Glomerular visceral epithelial cell (primary cell): Measurements from ENCODE around the gene FCN3.
"Not testable (repeated sequence)": the region's sequence is repeated elsewhere in the genome, so short reads cannot be mapped to it uniquely, and the experiment has no call there.

Experiments
- DNase-seq: peaks from one replicate; pipeline ENCODE4 v3.0.0-alpha.2; 2016; ENCODE audit errors: extremely low spot score

Gene FCN3

DNA sequence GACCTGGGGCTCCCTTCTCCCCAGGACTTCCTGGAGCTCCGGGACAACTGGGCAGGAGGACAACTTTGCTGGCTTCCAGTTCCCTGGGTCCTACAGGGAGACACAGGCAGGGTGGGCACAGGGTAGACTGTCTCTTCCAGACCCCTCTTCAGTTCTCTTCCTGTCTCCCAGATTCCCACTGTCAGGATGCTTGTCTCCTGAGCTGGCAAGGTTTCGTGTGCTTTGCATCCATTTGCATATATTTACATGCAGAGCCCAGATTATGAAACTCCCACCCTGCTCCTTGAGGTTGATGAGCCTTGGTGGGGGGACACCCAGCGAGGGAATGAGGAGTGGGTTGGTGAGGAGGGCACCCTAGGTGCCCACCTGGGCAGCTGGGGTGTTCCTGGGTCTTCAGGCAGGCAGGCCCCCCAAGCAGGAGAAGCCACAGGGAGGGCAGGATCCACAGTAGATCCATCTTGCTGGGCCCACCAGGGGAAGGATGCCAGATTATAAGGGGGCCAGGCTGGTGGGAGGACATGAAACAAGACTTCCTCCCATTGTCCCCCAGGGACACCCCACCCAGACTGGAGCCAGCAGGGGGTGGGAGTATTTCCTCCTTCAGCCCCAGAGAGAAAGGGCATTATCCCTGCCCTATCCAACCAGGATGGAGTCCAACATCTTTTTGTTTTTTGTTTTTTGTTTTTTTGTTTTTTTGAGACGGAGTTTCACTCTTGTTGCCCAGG, at the start of gene FCN3:
Gene FCN3 (minus strand): TSS at position 463 of the 725 bp plus-strand sequence. CDS start 6 bp downstream, at position 457.
- DNase-seq = no peak

DNA sequence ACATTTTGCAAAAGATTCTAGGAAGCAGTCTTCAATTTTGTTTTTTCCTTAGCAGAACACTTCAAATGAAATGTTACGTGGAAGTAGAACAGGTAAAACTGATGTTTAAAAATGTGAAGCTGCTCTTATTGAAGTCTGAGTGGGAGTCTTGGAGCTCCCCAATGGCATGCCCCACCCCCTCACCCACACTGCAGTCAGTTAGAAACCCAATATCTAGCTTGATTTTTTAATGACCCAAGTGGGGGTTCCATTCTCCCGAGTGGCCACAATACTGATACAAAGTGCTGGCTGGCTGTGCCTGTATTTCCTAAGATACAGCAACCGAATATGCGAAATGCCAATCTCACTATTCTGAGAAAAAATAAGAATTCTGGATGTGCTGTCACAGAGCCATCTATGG, 49.1 kb upstream of the FCN3 start:
- DNase-seq = no peak

DNA sequence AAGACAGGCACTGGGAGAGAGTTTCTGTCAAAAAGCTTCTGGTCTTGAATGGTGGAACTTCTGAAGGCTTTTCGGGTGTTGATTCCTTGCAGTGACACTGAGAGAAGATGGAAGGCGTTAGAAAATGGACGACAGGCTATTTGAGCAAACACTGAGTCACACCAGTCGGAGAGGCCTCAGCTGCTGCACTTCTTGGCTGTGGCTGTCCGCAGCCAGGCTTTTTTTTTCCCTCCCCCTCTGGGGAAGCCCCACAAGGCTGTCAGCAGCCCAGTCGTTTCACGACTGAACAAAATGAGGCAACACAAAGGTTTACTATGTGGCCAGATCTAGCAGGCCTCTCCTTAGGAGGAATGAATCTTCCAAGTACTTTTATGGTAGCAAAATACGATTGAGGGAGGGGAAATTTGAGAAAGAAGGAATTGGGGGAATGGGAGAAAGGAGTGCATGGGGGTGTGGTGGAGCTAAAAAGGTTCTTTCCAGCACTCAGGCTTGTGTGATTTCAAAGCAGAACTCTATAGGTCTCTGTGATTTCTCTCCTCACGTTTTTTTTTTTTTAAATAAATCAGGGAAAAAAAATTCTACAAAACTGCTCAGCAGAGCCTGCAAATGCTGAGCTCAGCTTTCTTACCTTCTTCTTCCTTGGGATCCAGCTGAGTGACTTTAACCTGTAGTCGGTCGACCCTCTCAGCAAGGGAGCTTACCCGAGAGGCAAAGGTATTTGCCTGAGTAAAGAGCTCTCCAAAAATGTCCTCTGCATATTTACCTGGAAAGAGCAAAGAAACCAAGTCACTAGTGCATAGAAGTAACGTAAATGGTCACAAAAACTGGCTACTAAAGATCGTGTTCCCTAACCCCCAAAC, 43.9 kb upstream of the FCN3 start:
- DNase-seq = peak; percentile 90

GRCh38 chr1:27417713-27418112, 43.1 kb upstream of the FCN3 start:
- no peak for DNase-seq

DNA sequence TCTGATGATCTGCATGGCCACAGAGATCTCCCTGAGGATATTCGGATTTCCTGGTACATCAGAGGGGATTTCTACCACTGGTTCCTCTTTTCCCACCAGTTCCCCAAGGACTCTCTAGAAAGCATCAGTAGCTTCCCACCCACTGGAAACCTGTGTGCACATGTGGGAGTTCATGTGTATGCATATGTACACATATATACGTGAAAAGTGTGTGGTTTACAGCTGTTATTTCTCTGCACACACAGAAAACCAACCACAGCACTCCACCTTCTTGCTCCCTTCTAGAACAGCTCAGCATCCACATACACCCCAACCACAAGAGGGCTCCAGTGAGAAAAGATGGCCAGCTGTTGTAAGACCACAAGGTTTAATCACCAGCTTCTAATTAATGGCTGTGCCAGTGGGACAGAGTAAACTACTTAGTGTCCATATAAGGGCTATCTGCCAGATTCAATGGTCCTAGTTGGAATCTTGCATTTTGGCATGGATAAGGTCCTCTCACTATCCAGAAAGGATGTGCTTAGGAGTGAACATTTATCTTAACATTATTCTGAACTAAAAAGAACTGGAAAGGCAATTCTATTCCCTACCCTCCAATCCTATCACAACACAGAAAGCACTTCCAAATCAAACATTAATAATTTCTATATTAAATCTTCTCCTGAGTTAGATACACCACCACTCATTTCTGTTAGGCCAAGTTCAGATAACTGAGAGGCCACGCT, 41.9 kb upstream of the FCN3 start:
- DNase-seq = peak; percentile 52

DNA sequence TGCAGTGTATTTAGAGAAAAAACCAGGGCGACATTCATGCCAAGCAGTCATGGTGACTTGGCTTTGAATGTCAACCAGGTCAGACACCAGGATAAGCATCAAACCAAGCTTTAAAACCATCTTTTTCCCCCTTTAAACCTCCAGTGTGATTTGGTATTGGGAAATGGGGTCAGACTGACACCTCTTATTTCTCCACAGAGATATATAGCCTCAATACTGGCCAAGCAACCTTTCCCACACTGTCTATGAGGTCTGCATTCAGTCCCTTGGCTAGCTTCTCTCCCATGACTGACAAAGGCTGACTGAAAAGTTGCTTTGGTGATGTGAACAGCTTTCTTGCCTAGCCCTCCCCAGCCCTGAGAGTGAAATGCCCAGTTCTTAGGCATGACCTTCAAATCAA, 39.5 kb upstream of the FCN3 start:
- DNase-seq = no peak

DNA sequence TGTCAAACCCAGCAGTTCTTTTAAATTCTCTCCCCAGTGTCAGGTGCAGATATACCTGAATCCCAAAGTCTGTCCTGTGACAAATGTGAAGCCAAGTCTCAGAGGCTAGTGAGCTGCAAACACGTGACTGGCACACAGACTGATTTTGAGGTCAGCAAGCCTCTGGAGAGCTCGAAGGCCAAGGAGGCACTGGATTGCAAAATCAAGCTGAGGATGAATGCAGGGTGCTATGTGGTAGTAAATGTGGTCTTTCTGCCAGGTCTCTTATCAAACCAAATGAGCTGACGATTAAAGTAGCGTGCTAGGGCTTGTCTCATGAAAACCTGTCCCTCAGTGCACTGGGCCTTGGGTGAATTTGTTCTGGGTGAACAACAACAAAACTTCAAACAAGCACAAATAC, 38.4 kb upstream of the FCN3 start:
- no peak for DNase-seq

DNA sequence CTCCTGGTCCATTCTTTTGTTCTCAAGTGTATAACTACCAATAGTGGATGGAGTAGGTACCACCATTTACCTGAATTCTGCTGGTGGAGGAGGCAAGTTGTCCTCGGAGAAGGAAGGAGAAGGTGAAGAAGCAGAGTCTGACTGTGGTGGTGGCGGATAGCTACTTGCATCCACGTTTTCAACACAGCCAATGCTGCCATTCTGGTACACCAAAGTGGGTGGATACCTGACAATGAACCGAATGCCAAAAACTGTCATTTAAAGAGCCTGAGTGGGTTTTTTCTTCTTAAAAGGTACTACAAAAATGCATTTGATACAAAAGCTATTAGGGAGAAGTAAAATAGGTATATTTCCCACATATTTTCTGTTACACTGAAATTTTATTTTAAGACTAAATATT, 37.9 kb upstream of the FCN3 start:
- DNase-seq = no peak

- no peak for DNase-seq
These were observed 36.1 kb upstream of the FCN3 start for GRCh38 chr1:27410709-27411108.

GRCh38 chr1:27409669-27410068, 35.0 kb upstream of the FCN3 start:
- DNase-seq = no peak

DNA sequence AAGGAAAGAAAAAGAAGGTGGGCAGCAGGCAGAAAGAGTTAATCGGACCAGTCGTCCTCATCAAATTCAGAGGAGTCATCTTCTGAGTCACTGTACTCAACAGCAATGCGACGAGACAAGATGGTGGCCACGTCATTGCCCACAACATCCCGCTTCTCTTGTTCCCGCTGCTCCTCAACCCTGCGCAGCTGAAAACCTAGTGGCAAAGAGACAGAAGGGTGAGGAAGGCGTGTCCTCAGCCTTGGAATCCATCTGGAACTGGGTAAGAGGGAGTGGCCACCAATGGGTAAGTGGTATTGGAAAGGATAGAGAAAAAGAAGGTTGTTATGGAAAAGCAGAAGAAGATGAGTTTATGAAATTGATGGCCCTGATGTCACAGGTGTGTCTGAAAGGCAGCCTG, 33.5 kb upstream of the FCN3 start:
- no peak for DNase-seq

DNA sequence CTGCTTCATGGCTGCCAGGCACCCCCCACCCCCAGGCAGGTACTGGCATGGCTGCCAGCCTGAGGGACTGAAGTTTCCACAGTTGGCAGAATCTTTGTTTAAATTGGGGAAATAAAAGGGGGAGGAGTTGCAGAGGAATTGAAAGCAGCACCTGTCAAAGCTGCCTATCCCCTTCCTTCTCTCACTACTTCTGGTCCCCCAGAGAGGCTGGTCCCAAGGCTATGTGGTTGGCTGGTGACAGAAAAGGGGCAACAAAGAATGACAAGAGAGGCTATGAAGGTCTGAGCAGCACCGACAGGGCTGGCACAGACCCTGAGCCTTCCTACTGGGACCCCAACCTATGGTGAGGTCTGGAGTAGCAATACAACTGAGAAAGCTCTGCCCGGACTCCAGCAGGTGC, 32.2 kb upstream of the FCN3 start:
- not testable (repeated sequence) for DNase-seq

GRCh38 chr1:27406362-27406680, 31.7 kb upstream of the FCN3 start:
- DNase-seq = no peak

GRCh38 chr1:27405598-27406361, 31.2 kb upstream of the FCN3 start:
- DNase-seq = not testable (repeated sequence)

- peak; percentile 68 for DNase-seq
These were observed 30.4 kb upstream of the FCN3 start for GRCh38 chr1:27405074-27405473.

DNA sequence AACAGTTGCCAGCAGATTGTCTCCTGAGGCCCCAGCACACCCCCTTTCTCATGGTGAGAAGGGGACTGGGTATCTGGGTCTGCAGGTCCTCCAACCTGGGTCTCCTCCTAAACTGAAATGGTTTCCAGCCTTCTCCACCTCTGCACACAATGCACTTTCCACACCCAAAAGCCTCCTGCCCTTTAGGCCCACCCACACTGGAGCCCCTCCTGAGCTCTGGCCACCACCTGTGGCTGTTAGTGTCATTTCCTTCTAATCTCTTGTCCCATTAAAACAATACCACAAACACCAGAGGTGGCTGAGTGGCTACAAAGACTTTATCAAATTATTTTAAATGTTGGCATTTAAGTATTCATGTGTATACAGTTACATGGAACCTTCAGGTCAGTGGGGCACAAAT, 29.3 kb upstream of the FCN3 start:
- DNase-seq = no peak

- no peak for DNase-seq
These were observed 28.6 kb upstream of the FCN3 start for GRCh38 chr1:27403065-27403726.

GRCh38 chr1:27402349-27402754, 27.7 kb upstream of the FCN3 start:
- DNase-seq = peak; percentile 40

GRCh38 chr1:27400963-27401341, 26.3 kb upstream of the FCN3 start:
- no peak for DNase-seq

DNA sequence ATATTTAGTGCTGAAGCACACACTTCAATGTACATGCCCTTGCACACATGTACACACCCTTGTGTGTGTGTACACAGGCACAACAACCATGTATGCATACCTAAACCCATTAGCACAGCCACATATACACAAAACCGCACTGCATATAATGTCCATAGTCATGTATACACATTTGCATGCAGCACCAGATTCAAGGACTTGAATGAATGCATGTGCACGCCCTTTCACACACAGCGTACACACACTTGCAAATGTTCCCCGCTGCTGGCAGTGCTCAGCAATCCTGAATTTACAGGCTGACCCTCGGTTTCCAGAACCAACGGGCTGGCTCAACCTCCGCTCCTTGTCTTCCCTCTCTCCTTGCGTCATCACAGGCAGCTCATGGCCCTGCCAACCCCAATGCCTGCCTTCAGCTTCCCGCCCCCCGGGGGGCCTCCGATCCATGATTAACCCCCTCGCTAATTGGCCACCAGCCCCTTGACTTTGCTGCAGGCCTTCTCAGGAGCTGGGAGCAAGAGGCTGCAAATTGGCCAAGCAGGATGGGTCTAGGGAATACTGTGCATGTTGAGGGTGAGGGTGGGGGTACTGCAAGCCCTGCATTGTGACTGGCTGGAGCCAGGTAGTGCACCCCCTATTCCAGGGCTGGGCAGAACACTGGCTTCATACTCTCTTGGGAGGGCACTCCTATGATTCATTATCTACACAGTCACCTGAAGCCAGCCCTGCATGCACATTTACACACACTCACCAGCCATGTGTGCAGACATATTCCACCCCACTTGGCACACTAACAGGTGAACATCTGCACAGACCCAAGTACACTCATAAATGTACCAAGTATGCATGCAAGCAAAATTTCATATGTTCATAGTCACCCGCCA, 25.7 kb upstream of the FCN3 start:
- DNase-seq = no peak
